Muscle of leg (tissue), 11 donors: ENCODE results near the gene AMDHD2. TPM values are rescaled to one million over a fixed set of nuclear protein-coding genes. Genes with fewer than 3 reads are reported as not detected.
"Not testable (repeated sequence)": the region's sequence is repeated elsewhere in the genome, so short reads cannot be mapped to it uniquely, and the experiment has no call there.

Source experiments
- DNase-seq: peaks from one replicate; pipeline ENCODE4 v3.0.0; 2013
- H3K27ac ChIP-seq: one replicate; pipeline ENCODE4 v1.5.1; 2013; ENCODE audit warnings: mild to moderate bottlenecking, low read length, control low read depth
- H3K27me3 ChIP-seq: one replicate; pipeline ENCODE4 v1.6.1; 2013; ENCODE audit warnings: low read length; ENCODE audit not compliant: control insufficient read depth, insufficient read depth
- H3K36me3 ChIP-seq: one replicate; pipeline ENCODE4 v1.6.1; 2013; ENCODE audit warnings: low read length; ENCODE audit not compliant: control insufficient read depth, insufficient read depth
- H3K4me1 ChIP-seq: one replicate; pipeline ENCODE4 v1.6.1; 2013; ENCODE audit warnings: low read length; ENCODE audit not compliant: control insufficient read depth, insufficient read depth
- H3K4me3 ChIP-seq: one replicate; pipeline ENCODE4 v1.5.1; 2013; ENCODE audit warnings: low read length, control low read depth
- H3K9me3 ChIP-seq: replicated peaks from 2 replicates; pipeline ENCODE4 v1.6.1; 2013; ENCODE audit warnings: low read depth, low read length; ENCODE audit not compliant: control insufficient read depth
- WGBS: methylation state at CpG from one replicate; pipeline ENCODE4 v1.1.5; 2013; ENCODE audit warnings: missing lambda C conversion rate; ENCODE audit not compliant: insufficient coverage; 5-methylcytosine and 5-hydroxymethylcytosine counted together
- polyA plus RNA-seq, 8 donors: library from polyadenylated mRNA; unstranded; fragments of 120-200 nt; gene quantifications; one replicate each; pipeline versions ENCODE4 v1.2.1 to v1.2.3, GENCODE V29; 2013; ENCODE audit warnings: inconsistent platforms in 1 of 8, low replicate concordance in 1 of 8; ENCODE audit not compliant: insufficient read length in 8 of 8, insufficient read depth in 1 of 8
- total RNA-seq: library from RNA; stranded (reverse); fragments of 120-200 nt; gene quantifications from one replicate; pipeline ENCODE4 v1.2.4, GENCODE V29; 2013

Gene AMDHD2
- total and polyA plus RNA-seq, 9 donors = 10.1 to 17.8 (median 15.6) TPM

- DNase-seq = peak; percentile 75
- no peak overlapping the region for H3K4me3 ChIP-seq
- peak overlapping the region; percentile 35 for H3K27ac ChIP-seq
- 34% methylated on average over 6 of the region's 9 CpGs for WGBS
- peaks cover 44% of the 10 kb centered on the region for H3K4me1 ChIP-seq
- no peaks in the 10 kb centered on the region for H3K9me3 ChIP-seq
- H3K27me3 ChIP-seq = no peaks in the 10 kb centered on the region
- H3K36me3 ChIP-seq = no peaks in the 10 kb centered on the region
Measured at GRCh38 chr16:2535625-2536013, 15.4 kb downstream of the AMDHD2 start.

GRCh38 chr16:2537451-2538379 lies 17.5 kb downstream of the AMDHD2 start, which contains the start of gene PDPK1:
PDPK1 (plus strand) TSS chr16:2538021; CDS start chr16:2538113, 92 bp downstream.
- H3K27ac ChIP-seq = peak within 1 kb of the TSS; percentile 71
- no peaks in the 10 kb centered on the region for H3K36me3 ChIP-seq
- H3K9me3 ChIP-seq = no peaks in the 10 kb centered on the region
- H3K4me3 ChIP-seq = peak within 1 kb of the TSS; percentile 50
- peaks cover 37% of the 10 kb centered on the region for H3K4me1 ChIP-seq
- no peaks in the 10 kb centered on the region for H3K27me3 ChIP-seq
- under 1% methylated on average over 84 of the region's 126 CpGs for WGBS
- DNase-seq = peak; percentile 98

GRCh38 chr16:2539192-2539844 lies 19.1 kb downstream of the AMDHD2 start:
- H3K4me3 ChIP-seq, H3K27ac ChIP-seq, DNase-seq, H3K36me3 ChIP-seq, H3K27me3 ChIP-seq, H3K9me3 ChIP-seq: not testable (repeated sequence)
- H3K4me1 ChIP-seq = peaks cover 31% of the 10 kb centered on the region
- WGBS = 86% methylated on average over 23 of the region's 24 CpGs

GRCh38 chr16:2539845-2540458 lies 19.8 kb downstream of the AMDHD2 start:
- not testable (repeated sequence) for H3K4me3 ChIP-seq, H3K27me3 ChIP-seq, H3K27ac ChIP-seq, H3K9me3 ChIP-seq, H3K36me3 ChIP-seq
- H3K4me1 ChIP-seq = peaks cover 31% of the 10 kb centered on the region
- whole genome bisulfite sequencing = 35% methylated on average over 9 of the region's 14 CpGs
- peak; percentile 18 for DNase-seq

- peaks cover 27% of the 10 kb centered on the region for H3K4me1 ChIP-seq
- H3K27me3 ChIP-seq, H3K9me3 ChIP-seq, H3K27ac ChIP-seq, DNase-seq, H3K36me3 ChIP-seq, H3K4me3 ChIP-seq: not testable (repeated sequence)
- no CpG with 5 or more reads among the region's 4 CpGs for whole genome bisulfite sequencing
Measured at GRCh38 chr16:2540912-2541311, 20.7 kb downstream of the AMDHD2 start.

GRCh38 chr16:2541409-2541808 lies 21.2 kb downstream of the AMDHD2 start:
- WGBS = 83% methylated on average over 2 of the region's 6 CpGs
- not testable (repeated sequence) for H3K4me3 ChIP-seq, H3K27me3 ChIP-seq, H3K36me3 ChIP-seq, H3K9me3 ChIP-seq, H3K27ac ChIP-seq
- peaks cover 22% of the 10 kb centered on the region for H3K4me1 ChIP-seq
- peak; percentile 18 for DNase-seq

GRCh38 chr16:2543771-2544170 lies 23.6 kb downstream of the AMDHD2 start:
- peaks cover 16% of the 10 kb centered on the region for H3K4me1 ChIP-seq
- not testable (repeated sequence) for H3K27ac ChIP-seq, H3K9me3 ChIP-seq, H3K36me3 ChIP-seq, DNase-seq, H3K27me3 ChIP-seq, H3K4me3 ChIP-seq
- 100% methylated on average over 4 of the region's 14 CpGs for WGBS

GRCh38 chr16:2550283-2550878 lies 30.2 kb downstream of the AMDHD2 start:
- not testable (repeated sequence) for H3K36me3 ChIP-seq, H3K4me1 ChIP-seq, DNase-seq, H3K9me3 ChIP-seq, H3K27me3 ChIP-seq, H3K27ac ChIP-seq, H3K4me3 ChIP-seq
- no CpG with 5 or more reads among the region's 14 CpGs for WGBS

- H3K9me3 ChIP-seq, H3K36me3 ChIP-seq, DNase-seq, H3K4me1 ChIP-seq, H3K27ac ChIP-seq, H3K4me3 ChIP-seq, H3K27me3 ChIP-seq: not testable (repeated sequence)
- 38% methylated on average over 4 of the region's 17 CpGs for WGBS
Measured at GRCh38 chr16:2551420-2551889, 31.3 kb downstream of the AMDHD2 start.
